ENCODE results near the gene KCNS3. TPM values are rescaled to one million over a fixed set of nuclear protein-coding genes. Genes with fewer than 3 reads are reported as not detected.

Gene KCNS3
- total and polyA plus RNA-seq, 2 donors (not counting 1 experiment from before 2014, with no cell fraction given): 3.0 to 6.3 TPM

DNA sequence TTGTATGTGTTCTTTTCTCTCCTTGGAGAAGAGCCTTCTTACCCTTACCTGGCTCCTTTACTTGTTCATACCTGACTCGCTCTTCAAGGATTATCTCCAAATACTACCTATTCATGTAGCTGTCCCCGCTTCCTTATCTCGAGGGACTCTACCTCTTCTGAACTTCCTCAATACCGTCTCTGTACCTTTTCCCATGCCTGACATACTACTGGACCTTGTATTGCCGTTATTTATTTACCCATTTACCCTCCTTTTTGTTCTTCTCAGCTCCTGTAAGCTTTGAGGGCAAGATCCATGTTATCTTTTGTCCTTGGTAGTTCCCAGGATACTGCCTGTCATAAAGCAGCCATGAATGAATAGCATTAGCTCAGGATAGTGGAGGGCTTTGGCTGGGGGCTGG is 32.5 kb downstream of the KCNS3 start:
- DNase-seq (ENCODE audit: low read depth in 2 of 2): no peak
- Histone ChIP-seq H4K20me1 (ENCODE audit: control insufficient read depth, extremely low read depth, insufficient read depth, low read length) (no peaks in the 10 kb centered on the region), H3K36me3 (ENCODE audit: control insufficient read depth, insufficient read depth, low read length) (no peaks in the 10 kb centered on the region)

DNA sequence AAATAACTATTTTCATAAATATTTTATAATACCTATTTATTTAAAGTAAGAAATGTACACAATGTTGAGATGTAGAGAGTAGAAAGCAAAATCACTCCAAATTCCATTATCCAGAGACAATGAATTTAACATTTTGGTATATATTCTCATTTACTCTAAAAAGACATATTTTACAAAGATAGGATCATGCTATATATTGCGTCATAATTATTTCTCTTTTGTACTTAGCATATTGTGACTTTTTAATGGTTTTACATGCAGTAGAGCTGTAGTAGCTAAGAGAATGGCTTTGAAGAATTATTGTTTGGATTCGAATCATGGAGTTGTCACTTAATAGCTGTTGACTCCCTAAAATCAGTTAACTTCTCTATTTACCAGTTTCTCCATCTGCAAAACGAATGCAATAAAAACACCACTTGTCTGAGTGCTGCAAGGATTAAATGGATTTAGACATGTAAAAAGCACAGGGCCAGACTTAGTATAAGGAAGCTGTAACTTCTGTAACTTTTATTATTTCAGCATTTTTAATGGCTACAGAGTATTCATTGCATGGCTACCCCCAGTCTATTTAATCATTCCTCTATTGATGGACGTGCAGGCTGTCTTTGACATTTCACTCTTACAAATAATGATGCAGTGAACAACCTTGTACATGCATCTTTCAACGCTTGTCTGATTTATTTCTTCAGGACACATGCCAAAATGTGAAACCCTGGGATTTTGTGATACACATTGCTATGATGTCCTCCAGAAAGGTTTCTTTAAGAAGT is 33.2 kb downstream of the KCNS3 start:
- no peak for DNase-seq (ENCODE audit: low read depth in 2 of 2)
- H3K9ac ChIP-seq (ENCODE audit: insufficient read depth, low read length): no peak overlapping the region
- H3K36me3 ChIP-seq (ENCODE audit: control insufficient read depth, insufficient read depth, low read length): no peaks in the 10 kb centered on the region
- H4K20me1 ChIP-seq (ENCODE audit: control insufficient read depth, extremely low read depth, insufficient read depth, low read length): no peaks in the 10 kb centered on the region
- H3K4me3 ChIP-seq (replicated peaks in 1 of 4; ENCODE audit: control extremely low read depth in 1 of 4, insufficient read depth in 1 of 4, low read depth in 3 of 4, low read length in 4 of 4): no peak overlapping the region
- H3K4me2 ChIP-seq (ENCODE audit: extremely low read depth, insufficient read depth, low read length): no peak overlapping the region
- H3K79me2 ChIP-seq (ENCODE audit: control insufficient read depth, insufficient read depth, low read length): no peaks in the 10 kb centered on the region
- H3K9me3 ChIP-seq (ENCODE audit: control insufficient read depth, insufficient read depth, low read depth, low read length): no peaks in the 10 kb centered on the region
- no peak overlapping the region for H2AFZ ChIP-seq (ENCODE audit: low read length)
- TF ChIP-seq EZH2 (IDR thresholded peaks at IDR 0.05; ENCODE audit: low read length, missing control alignments): no peak
- TF ChIP-seq, protein P1, sequence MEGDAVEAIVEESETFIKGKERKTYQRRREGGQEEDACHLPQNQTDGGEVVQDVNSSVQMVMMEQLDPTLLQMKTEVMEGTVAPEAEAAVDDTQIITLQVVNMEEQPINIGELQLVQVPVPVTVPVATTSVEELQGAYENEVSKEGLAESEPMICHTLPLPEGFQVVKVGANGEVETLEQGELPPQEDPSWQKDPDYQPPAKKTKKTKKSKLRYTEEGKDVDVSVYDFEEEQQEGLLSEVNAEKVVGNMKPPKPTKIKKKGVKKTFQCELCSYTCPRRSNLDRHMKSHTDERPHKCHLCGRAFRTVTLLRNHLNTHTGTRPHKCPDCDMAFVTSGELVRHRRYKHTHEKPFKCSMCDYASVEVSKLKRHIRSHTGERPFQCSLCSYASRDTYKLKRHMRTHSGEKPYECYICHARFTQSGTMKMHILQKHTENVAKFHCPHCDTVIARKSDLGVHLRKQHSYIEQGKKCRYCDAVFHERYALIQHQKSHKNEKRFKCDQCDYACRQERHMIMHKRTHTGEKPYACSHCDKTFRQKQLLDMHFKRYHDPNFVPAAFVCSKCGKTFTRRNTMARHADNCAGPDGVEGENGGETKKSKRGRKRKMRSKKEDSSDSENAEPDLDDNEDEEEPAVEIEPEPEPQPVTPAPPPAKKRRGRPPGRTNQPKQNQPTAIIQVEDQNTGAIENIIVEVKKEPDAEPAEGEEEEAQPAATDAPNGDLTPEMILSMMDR (conservative IDR thresholded peaks at IDR 0.05 in 1 of 2, IDR thresholded peaks at IDR 0.05 in 1 of 2; ENCODE audit: low read depth in 1 of 2, low read length in 2 of 2): no peak
- H3K4me1 ChIP-seq (ENCODE audit: control insufficient read depth, extremely low read depth, insufficient read depth, low read length): no peaks in the 10 kb centered on the region
- no peak overlapping the region for H3K27ac ChIP-seq (ENCODE audit: insufficient read depth, low read length)
- H3K27me3 ChIP-seq (ENCODE audit: control insufficient read depth, insufficient read depth, low read length): no peaks in the 10 kb centered on the region

More for the DNA sequence above, 32.5 kb downstream of the KCNS3 start:
- Histone ChIP-seq H3K4me2 (ENCODE audit: extremely low read depth, insufficient read depth, low read length) (no peak overlapping the region), H2AFZ (ENCODE audit: low read length) (no peak overlapping the region), H3K4me3 (replicated peaks in 1 of 4; ENCODE audit: control extremely low read depth in 1 of 4, insufficient read depth in 1 of 4, low read depth in 3 of 4, low read length in 4 of 4) (no peak overlapping the region), H3K4me1 (ENCODE audit: control insufficient read depth, extremely low read depth, insufficient read depth, low read length) (no peaks in the 10 kb centered on the region), H3K27me3 (ENCODE audit: control insufficient read depth, insufficient read depth, low read length) (no peaks in the 10 kb centered on the region), H3K79me2 (ENCODE audit: control insufficient read depth, insufficient read depth, low read length) (no peaks in the 10 kb centered on the region), H3K9ac (ENCODE audit: insufficient read depth, low read length) (no peak overlapping the region), H3K27ac (ENCODE audit: insufficient read depth, low read length) (no peak overlapping the region), H3K9me3 (ENCODE audit: control insufficient read depth, insufficient read depth, low read depth, low read length) (no peaks in the 10 kb centered on the region)
- TF ChIP-seq, protein P1 (conservative IDR thresholded peaks at IDR 0.05 in 1 of 2, IDR thresholded peaks at IDR 0.05 in 1 of 2; ENCODE audit: low read depth in 1 of 2, low read length in 2 of 2): no peak
- TF ChIP-seq EZH2 (IDR thresholded peaks at IDR 0.05; ENCODE audit: low read length, missing control alignments): no peak

DNA sequence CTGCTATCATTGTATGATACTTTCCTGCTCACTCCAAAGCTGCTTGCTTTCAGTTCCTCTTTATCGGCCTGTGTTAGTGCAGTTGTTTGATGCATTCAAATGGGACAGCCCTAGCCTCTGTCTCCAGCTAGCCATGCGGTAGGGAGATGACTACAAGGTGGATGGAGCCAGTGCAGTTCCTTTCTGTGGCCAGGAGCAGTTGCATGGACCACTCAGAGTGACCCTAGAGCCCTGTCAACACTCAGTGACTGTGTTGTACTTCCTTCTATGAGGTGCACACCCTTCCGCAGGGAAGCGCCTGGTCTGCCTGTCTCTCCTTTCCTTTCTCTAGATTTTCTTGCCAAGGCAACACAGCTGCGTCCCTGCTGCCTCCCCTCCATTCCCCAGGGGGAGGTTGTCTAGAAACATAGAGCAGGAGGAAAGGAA is 33.8 kb downstream of the KCNS3 start:
- H3K36me3 ChIP-seq (ENCODE audit: control insufficient read depth, insufficient read depth, low read length): no peaks in the 10 kb centered on the region
- no peak for DNase-seq (ENCODE audit: low read depth in 2 of 2)
- no peak for TF ChIP-seq EZH2 (IDR thresholded peaks at IDR 0.05; ENCODE audit: low read length, missing control alignments)
- TF ChIP-seq, protein P1 (conservative IDR thresholded peaks at IDR 0.05 in 1 of 2, IDR thresholded peaks at IDR 0.05 in 1 of 2; ENCODE audit: low read depth in 1 of 2, low read length in 2 of 2): no peak
- H3K9ac ChIP-seq (ENCODE audit: insufficient read depth, low read length): no peak overlapping the region
- H2AFZ ChIP-seq (ENCODE audit: low read length): no peak overlapping the region
- no peak overlapping the region for H3K4me3 ChIP-seq (replicated peaks in 1 of 4; ENCODE audit: control extremely low read depth in 1 of 4, insufficient read depth in 1 of 4, low read depth in 3 of 4, low read length in 4 of 4)
- H3K9me3 ChIP-seq (ENCODE audit: control insufficient read depth, insufficient read depth, low read depth, low read length): no peaks in the 10 kb centered on the region
- H3K4me2 ChIP-seq (ENCODE audit: extremely low read depth, insufficient read depth, low read length): no peak overlapping the region
- H4K20me1 ChIP-seq (ENCODE audit: control insufficient read depth, extremely low read depth, insufficient read depth, low read length): no peaks in the 10 kb centered on the region
- no peak overlapping the region for H3K27ac ChIP-seq (ENCODE audit: insufficient read depth, low read length)
- no peaks in the 10 kb centered on the region for H3K4me1 ChIP-seq (ENCODE audit: control insufficient read depth, extremely low read depth, insufficient read depth, low read length)
- no peaks in the 10 kb centered on the region for H3K79me2 ChIP-seq (ENCODE audit: control insufficient read depth, insufficient read depth, low read length)
- no peaks in the 10 kb centered on the region for H3K27me3 ChIP-seq (ENCODE audit: control insufficient read depth, insufficient read depth, low read length)
